Measurements from ENCODE around the gene ZNF571.

The ZNF571 gene

DNA sequence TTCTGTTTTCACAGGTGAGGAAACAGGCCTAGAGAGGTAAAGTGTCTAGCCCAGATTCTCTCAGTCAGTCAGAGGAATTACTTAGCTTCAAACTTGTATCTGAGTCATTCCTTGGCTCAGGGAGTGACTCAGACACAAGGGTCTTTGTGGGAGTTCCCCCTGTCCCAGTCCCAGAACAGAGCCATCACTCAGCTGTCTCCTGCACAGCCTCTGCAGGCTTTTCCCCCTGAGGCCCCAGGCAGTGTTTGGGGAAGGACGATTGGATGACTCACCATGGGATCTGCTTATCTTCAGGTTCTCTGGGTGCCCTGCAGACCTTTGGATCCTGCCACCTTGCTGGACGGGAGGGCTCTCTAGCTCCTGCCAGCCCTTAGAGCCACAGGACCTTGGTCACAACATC, 74.7 kb downstream of the ZNF571 start:
- H3K9me3 ChIP-seq (ENCODE audit: control insufficient read depth, low read length): no peaks in the 10 kb centered on the region
- H3K36me3 ChIP-seq (ENCODE audit: control insufficient read depth, insufficient read depth, low read length): peaks cover 6% of the 10 kb centered on the region
- H3K27me3 ChIP-seq (ENCODE audit: control insufficient read depth, insufficient read depth, low read length): no peaks in the 10 kb centered on the region
- H3K4me1 ChIP-seq (ENCODE audit: control insufficient read depth, insufficient read depth, low read length): no peaks in the 10 kb centered on the region
- no peak overlapping the region for H3K9ac ChIP-seq (ENCODE audit: low read length)
- no peak overlapping the region for H3K4me3 ChIP-seq (ENCODE audit: low read length)
